Ecto neural progenitor cell (in vitro differentiated cells): ENCODE results near the gene PTPRK.
"Not testable (repeated sequence)": the region's sequence is repeated elsewhere in the genome, so short reads cannot be mapped to it uniquely, and the experiment has no call there.

Experiments
- DNase-seq: peaks from one replicate; pipeline ENCODE4 v3.0.0-alpha.2; 2018; ENCODE audit warnings: low spot score

PTPRK gene

GRCh38 chr6:128438393-128438792 lies 82.0 kb downstream of the PTPRK start:
- DNase-seq = no peak

DNA sequence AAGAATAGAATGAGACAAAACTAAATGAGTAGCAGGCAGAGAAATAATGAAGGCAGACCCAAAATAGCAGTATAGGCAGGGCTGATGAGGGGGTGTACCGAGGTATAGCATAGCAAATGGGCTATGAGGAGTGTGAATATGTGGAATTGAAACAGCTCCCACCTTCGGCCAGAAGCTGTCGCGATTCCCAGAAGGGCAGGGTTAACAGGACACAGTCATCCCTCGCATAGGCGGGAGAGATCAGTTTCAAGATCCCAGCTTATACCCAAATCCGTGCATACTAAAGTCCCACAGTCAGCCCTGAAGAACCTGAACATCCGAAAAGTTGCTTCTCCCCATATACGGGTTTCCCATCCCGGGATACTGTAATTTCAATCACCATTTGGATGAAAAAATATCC lies 82.7 kb downstream of the PTPRK start:
- no peak for DNase-seq

- DNase-seq = not testable (repeated sequence)
These were observed 85.6 kb downstream of the PTPRK start for GRCh38 chr6:128434752-128435151.

DNA sequence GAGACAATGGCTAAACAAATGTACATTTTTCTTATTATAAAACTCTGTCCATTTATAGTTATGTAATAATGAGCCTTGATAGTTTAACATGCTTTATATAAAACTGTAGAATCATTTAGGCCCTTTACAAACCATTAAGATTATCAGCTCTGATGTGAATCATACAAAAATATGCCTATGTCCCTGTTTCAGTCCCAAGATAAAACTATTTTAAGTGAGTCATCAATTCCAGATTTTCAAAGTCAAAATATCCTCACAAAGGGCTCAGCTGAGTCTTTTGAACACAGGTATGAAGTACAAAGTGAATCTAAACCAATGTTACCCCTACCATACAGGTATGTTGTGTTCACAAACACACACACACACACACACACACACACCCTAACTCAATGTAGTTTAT lies 88.0 kb downstream of the PTPRK start:
- DNase-seq = no peak

DNA sequence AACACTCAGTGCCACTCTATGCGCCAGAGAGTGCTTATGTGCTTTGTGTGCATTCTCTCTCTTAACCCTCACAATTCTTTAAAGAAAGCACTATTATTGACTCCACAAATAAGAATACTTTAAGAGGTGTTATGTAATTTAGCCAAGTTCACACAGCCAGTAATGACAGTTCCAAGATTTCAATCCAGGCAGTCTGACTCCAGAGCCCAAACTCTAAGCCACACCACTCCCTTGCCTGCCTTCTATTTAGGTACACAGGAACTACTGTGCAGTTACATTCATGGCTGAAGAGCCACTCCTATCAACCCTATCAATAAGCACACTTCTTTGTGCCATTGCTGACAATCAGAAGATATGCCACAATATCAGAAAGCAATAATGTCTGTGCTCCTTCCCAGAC lies 93.3 kb downstream of the PTPRK start:
- no peak for DNase-seq

GRCh38 chr6:128425856-128426255 lies 94.5 kb downstream of the PTPRK start:
- no peak for DNase-seq

GRCh38 chr6:128422871-128423270 lies 97.5 kb downstream of the PTPRK start:
- DNase-seq = no peak

GRCh38 chr6:128422200-128422599 lies 98.2 kb downstream of the PTPRK start:
- DNase-seq = no peak

DNA sequence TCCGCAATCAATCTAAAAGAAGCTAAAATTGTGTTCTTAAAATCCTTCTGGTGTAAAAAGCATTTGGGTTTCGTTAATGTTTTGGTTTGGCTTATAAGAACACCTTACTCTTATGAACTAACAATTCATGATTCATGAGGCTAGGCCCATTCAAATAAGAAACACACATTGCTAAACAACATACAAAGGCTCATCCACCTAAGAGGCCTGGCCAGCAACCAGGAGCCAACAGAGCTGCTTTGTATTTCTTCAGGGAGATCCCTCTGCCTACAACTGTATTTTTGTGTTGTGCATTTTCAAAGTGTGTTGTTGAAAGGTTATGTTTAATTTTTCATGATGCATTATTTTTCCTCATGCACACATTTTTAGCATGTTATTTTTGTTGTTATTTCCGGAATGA lies 98.6 kb downstream of the PTPRK start:
- no peak for DNase-seq

DNA sequence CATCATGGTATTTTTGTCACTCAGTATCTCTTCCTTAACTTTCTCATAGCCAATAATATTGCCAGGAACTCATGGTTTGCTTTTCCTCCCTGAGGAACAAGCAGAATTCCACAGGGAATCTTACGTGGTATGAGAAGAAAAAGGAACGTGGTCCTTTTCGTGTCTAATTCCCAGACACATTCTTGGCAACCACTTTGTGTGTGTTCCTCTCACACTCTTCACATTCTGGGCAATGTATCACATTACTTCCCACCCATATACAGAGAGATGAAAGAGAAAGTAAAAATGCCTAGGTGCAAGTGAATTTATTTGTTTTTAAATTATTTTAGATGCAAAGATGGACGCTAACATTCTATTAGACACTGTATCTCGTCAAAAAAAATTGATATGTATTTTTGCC lies 102.7 kb downstream of the PTPRK start:
- DNase-seq = no peak

DNA sequence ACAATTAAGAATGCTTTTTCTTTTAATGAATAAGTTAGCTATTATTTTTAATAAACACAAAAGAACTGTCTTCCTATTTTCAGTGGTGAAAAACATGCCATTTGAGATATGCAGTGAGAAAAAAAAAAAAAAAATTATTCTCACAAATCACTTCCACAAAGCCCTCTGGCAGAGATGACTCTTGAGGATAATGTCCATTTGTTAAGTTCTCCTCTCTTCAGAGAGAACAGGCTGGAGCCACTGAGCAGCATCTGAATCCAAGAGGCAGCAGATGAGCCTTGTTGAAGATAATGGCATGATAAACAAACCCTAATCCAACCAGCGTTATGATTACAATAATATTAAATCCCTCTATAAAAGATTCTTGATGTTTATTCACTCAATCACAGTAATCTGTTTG lies 105.0 kb downstream of the PTPRK start:
- DNase-seq = no peak

GRCh38 chr6:128414943-128415342 lies 105.5 kb downstream of the PTPRK start:
- DNase-seq = no peak

GRCh38 chr6:128413291-128413690 lies 107.1 kb downstream of the PTPRK start:
- no peak for DNase-seq

DNA sequence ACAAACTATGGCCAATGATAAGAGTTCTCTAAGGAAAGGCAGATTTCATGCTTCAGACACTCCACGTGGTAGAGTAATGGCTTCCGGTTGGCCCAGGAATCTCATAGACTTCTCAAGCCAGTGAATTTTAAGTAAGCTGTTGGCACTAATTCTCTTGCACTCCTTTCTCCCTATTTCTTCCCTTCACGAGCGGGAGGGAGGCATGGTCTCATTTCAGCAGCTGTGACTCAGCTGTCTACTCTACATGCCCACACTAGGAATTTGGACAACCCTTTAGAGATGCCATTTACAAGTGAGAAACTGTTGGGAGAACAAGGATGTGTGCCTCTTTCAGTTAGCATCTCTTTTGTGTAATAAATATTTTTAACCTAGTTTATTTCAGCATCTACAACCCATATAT lies 107.7 kb downstream of the PTPRK start:
- no peak for DNase-seq

DNA sequence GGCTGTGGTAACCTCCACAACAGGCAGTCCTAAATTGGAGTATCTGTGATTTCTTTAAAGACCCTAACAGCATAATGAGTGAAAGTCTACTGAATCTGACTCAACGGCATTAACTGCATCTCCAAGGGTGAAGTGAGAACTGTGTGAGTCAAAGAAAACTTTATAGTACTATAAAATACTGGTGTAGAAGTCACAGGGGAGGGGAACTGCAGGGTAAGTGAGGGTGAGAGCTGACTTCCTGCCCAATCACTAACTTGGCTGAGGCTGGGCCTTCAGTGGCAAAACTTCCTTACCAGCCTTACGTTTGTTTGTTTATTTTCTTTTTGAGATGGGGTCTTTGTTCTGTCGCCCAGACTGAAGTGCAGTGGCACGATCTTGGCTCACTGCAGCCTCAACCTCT lies 109.8 kb downstream of the PTPRK start:
- no peak for DNase-seq

DNA sequence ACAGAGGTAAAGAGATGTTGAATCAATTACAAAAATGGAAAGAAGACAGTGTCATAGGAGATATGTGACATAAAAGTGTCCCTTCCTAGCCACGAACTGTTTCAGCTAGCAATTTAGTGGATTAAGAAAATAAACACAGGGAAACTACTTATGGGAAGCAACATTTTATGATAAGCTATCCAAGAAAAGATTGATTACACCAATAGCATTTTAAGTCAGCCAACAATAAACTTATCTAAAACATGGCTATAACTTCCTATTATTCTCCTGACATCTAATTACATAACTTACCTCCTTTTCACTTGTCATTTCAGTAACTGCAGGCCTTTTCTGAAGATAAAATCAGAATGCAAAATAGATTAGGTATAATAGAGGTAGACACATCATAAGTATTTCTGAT lies 111.4 kb downstream of the PTPRK start:
- DNase-seq = no peak

GRCh38 chr6:128406453-128406852 lies 113.9 kb downstream of the PTPRK start:
- no peak for DNase-seq

- DNase-seq = no peak
These were observed 116.6 kb downstream of the PTPRK start for GRCh38 chr6:128403618-128404444.

DNA sequence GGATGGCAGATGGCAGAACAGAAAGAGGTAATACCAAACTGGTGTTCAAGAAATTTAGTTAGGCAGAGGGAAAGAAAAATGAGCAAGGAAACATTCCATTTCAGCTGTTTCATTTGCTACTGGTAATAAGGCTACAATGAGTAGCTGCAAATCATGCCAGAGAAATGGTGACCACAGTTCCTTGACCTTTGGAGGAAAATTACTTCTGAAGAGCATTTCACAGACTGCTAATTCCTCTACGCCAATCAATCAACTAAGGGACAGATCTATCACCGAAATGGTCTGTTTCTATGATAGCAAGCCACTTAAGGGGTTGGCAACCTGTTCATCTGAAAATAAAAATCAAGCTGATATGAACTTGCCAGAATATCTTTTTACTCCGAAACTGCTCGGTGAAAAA lies 119.5 kb downstream of the PTPRK start:
- no peak for DNase-seq

- no peak for DNase-seq
These were observed 122.4 kb downstream of the PTPRK start for GRCh38 chr6:128397996-128398395.

GRCh38 chr6:128395596-128395995 lies 124.8 kb downstream of the PTPRK start:
- no peak for DNase-seq

GRCh38 chr6:128395188-128395587 lies 125.2 kb downstream of the PTPRK start:
- no peak for DNase-seq

- no peak for DNase-seq
These were observed 126.2 kb downstream of the PTPRK start for GRCh38 chr6:128394167-128394566.

DNA sequence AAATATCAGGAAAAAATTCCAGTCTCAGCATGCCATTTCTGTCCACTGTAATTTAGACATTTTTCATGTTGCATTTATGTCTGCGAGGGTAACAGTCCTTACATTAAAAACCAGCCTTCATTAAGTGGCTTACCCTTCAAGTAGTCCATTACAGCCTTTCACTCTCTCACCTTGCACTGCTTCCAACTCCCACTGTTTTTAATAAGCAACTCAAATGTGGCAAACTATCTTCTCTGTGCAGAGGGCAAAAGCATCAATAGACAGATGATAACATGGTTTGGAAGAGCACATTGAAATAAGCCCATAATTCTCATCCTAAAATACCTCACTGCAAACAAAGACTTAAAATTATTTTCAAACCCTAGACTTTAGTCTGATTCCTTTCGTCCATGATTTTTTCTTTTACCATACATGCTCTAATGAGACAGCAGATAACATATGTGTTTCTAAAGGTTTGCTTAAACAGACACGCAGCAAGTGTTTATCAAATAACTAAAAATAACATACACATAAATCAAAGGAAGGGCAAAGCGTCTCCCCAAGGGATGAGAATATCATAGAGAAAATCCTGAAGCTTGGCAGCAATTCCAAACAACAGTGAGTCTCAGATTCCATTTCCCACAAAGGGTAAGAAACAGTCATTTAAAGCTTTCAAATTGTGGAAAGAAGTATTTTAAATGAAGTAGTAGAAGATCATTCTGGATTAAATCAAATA lies 130.4 kb downstream of the PTPRK start:
- DNase-seq = no peak
